ENCODE measurements around the gene TRIM52.
A peak's percentile ranks its signal among the peaks of the same experiment; 100 is the strongest.
"Not testable (repeated sequence)": the region's sequence is repeated elsewhere in the genome, so short reads cannot be mapped to it uniquely, and the experiment has no call there.

TRIM52 gene

DNA sequence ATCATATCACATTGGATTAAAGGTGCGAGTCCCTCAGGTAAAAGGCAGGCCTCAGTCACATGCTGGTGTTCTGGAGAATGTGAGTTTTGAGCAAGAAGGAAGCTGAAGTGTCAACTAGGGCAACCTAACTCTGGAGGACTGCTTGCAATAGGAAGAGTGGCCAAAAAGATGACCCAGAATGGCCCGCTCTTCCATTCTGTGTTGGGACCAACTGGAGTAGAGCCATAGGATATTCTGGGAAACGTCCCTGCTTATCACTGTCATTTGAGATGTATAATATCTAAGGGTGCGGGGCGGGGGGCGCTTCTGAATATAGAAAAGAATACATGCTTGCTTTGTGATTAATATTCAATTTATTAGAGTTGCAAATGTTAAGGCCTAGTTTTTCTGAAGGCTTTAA, 48.9 kb downstream of the TRIM52 start:
- DNase-seq: no peak

DNA sequence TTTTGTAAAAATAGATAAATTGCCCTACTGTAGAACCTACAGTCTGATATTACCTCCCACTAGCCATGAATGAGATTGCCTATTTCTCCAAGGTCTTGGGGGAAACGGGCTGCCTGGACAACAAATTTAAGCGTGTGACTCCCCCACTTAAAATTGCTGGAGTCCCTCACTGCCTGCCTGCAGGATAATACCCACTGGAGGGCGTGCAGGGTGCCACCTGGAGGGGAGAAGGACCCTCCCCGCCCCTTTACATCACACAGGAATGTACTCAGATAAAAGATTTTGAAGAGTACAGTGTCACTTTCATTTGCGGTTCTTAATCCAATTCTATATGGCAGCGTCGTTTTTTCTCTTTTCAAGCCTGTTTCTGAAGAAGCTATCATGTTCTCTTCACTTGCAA, 49.7 kb downstream of the TRIM52 start:
- no peak for DNase-seq

DNA sequence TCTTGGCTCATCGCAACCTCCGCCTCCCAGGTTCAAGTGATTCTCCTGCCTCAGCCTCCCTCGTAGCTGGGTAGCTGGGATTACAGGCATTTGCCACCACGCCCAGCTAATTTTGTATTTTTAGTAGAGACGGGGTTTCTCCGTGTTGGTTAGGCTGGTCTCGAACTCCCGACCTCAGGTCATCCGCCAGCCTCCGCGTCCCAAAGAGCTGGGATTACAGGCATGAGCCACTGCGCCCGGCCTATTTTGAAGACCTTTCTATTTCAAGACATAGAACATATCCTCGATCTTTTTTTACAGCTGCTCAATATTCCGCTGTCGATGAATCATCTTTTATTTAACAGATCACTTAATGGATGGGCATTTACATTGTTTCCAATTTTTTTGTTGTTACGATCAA, 50.2 kb downstream of the TRIM52 start:
- DNase-seq: not testable (repeated sequence)

DNA sequence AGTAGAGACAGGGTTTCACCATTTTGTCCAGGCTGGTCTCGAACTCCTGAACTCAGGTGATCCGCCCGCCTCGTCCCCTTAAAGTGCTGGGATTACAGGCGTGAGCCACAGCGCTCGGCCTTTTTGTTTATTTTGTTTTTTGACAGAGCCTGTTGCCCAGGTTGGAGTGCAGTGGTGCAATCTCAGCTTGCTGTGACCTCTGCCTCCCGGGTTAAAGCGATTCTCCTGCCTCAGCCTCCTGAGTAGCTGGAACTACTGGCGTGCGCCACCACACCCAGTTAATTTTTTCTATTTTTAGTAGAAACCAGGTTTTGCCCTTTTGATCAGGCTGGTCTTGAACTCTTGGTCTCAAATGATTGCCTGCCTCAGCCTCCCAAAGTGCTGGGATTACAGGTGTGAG, 50.8 kb downstream of the TRIM52 start:
- DNase-seq: not testable (repeated sequence)

DNA sequence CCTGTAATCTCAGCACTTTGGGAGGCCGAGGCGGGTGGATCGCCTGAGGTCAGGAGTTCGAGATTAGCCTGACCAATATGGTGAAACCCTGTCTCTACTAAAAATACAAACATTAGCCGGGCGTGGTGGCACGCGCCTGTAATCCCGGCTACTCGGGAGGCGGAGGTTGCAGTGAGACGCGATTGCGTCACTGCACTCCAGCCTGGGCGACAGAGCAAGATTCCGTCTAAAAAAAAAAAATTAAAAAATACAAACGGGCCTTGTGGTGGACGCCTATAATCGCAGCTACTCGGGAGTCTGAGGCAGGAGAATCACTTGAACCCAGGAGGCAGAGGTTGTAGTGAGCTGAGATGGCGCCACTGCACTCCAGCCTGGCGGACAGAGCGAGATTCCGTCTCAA, 51.9 kb downstream of the TRIM52 start:
- DNase-seq: not testable (repeated sequence)

DNA sequence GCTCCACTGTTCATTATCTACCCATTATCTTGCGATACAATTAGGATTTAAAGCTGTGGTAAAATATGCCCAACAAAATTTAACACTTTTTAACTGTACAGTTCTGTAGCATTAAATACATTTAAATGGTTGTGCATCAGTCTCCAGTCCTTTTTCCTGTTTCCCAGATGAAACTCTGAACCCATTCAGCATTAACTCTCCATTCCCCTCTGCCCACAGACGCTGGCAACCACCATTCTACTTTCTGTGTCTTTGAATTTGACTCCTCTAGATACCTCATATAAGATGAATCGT, 53.0 kb downstream of the TRIM52 start:
- DNase-seq: no peak

DNA sequence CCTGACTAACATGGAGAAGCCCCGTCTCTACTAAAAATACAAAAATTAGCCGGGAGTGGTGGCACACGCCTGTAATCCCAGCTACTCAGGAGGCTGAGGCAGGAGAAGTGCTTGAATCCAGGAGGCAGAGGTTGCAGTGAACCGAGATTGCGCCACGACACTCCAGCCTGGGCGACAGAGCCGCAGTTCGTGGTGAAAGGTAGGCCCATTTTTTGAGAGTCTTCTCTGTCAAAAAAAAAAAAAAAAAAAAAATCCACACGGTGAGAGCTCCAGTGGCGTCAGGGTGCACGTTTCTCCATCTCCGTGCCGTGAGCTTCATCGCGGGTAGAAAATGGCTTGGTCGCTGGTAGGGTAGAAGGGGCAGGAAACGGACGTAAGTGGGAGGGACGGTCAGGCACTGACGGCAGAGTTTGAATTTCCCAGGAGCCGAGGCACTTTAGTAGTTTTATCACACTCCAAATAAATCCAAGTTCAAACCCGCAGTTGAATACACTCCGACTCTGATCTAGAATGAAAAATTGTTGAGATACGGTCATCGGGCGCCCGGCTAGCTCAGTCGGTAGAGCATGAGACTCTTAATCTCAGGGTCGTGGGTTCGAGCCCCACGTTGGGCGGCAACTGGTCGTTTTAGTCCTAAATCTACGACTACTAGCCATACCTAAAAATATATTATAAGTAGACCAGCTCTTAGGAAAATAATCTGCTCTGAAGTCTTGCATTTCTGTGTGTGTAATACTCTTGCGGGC, 53.6 kb downstream of the TRIM52 start:
- peak; percentile 52 for DNase-seq

DNA sequence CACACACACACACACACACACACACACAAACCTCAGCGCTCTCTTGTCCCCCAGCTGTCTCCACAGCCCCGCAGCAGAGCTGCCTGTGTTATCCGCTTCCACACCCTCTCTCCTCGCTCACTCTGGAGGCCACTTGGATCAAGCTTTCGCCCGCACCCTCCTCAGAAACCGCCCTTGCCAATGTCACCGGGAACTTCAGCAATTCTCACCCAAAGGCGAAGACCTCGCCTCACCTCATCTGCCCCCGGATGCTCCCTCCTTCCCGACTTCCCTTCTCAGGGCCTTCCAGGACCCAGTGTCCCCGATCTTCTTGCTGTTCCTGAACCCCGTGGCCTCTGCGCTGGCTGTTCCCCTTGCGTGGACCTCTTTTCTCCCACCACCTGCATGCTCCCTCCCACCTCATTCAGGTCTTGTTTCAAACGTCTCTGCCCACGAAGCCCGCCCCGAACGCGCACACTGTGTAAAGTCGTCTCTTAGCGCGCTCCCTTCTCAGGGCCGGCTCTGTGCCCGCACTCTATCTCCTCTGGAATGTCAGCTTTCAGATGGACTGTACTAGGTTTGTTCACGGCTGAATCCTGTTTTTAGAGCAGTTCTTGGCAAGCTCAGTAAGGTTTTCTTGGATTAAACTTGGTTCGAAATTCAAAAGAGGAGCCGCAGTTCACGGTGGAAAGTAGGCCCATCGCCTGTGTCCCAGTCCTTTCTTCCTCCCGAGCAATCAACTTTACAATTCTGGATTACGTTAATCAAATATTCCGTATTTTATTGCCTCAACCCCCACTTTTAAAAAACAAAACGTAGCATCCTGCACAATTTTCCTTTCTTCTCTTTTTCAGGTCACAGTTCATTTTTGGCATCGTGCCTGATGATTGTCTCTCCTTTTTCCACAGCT, 54.9 kb downstream of the TRIM52 start:
- DNase-seq: no peak

Measured in activated effector memory CD4-positive, alpha-beta T cell treated with Interleukin-2 at 50 U/mL for 16 hours (primary cell).